Stomach (tissue), 9 donors: ENCODE measurements around the gene SCGN. TPM values are rescaled to one million over a fixed set of nuclear protein-coding genes. Genes with fewer than 3 reads are reported as not detected.

Experiments used
- DNase-seq, 2 donors: peaks; one replicate each; pipeline versions ENCODE4 v3.0.0 to v3.0.0-alpha.2; 2013 to 2019
- H3K27ac ChIP-seq, 5 donors: fragments of 200-600 bp in 4 of 5; sonication (generic) in 4 of 5; one replicate each; pipeline ENCODE4 v1.5.1; 2013 to 2019; ENCODE audit warnings: mild to moderate bottlenecking in 1 of 5, moderate library complexity in 1 of 5
- H3K27me3 ChIP-seq, 3 donors: fragments of 200-600 bp; sonication (generic); one replicate each; pipeline ENCODE4 v1.5.1; 2017 to 2019; ENCODE audit warnings: mixed run types in 1 of 3
- H3K36me3 ChIP-seq, 4 donors: fragments of 200-600 bp; sonication (generic); 1 replicate in 3 of 4; 2 replicates in 1 of 4; pipeline ENCODE4 v1.5.1; 2016 to 2019
- H3K4me1 ChIP-seq, 4 donors: fragments of 200-600 bp; sonication (generic); one replicate each; pipeline ENCODE4 v1.5.1; 2016 to 2019
- H3K4me3 ChIP-seq, 4 donors: fragments of 200-600 bp; sonication (generic) in 3 of 4; one replicate each; pipeline ENCODE4 v1.5.1; 2016 to 2019; ENCODE audit warnings: mild to moderate bottlenecking in 1 of 4
- H3K9me3 ChIP-seq, 4 donors: fragments of 200-600 bp; sonication (generic); one replicate each; pipeline ENCODE4 v1.5.1; 2016 to 2019
- CTCF ChIP-seq, 7 experiments: fragments of 450-650 bp in 4 of 7; fragments of 200-600 bp in 3 of 7; sonication (generic) in 3 of 7; IDR thresholded peaks; one replicate each; pipeline ENCODE4 v1.5.1; 2016 to 2019; ENCODE audit warnings: antibody characterized with exemption in 7 of 7, control low read depth in 2 of 7, mild to moderate bottlenecking in 1 of 7
- EP300 ChIP-seq: sonication (generic); formaldehyde crosslinking; IDR thresholded peaks from one replicate; pipeline ENCODE4 v1.6.1; 2017; ENCODE audit warnings: antibody characterized with exemption
- POLR2A ChIP-seq, 4 donors: fragments of 450-650 bp; IDR thresholded peaks; one replicate each; pipeline ENCODE4 v1.6.1; 2016; ENCODE audit warnings: antibody characterized with exemption in 4 of 4, control low read depth in 2 of 4, mild to moderate bottlenecking in 1 of 4, moderate library complexity in 1 of 4
- POLR2AphosphoS5 ChIP-seq, 3 donors: sonication (generic); formaldehyde crosslinking; IDR thresholded peaks; one replicate each; pipeline ENCODE4 v1.6.1; 2016; ENCODE audit warnings: antibody characterized with exemption in 3 of 3
- WGBS, 5 donors: extraction: QIAGEN DNeasy Blood & Tissue Kit in 3 of 5; methylation state at CpG; one replicate each; pipeline versions ENCODE4 v1.1.5 to v1.1.7; 2013 to 2018; 5-methylcytosine and 5-hydroxymethylcytosine counted together
- intact Hi-C: fragments of 100-400 bp; cut with DNase I; formaldehyde crosslinking; loops from one replicate; pipeline ENCODE4 v1.15.1; 2023; ENCODE audit warnings: low total_unique reads
- polyA plus RNA-seq, 3 donors: library from polyadenylated mRNA; stranded (reverse); fragments of 200-250 nt; gene quantifications; one replicate each; pipeline ENCODE4 v1.2.3, GENCODE V29; 2013
- total RNA-seq, 5 donors: library from RNA; depleted of rRNA; stranded (reverse); fragments of >200 nt; gene quantifications; one replicate each; pipeline versions ENCODE4 v1.1.0 to v1.2.3, GENCODE V29; 2014 to 2016
- donor health status: healthy with polysubstance abuse.
- donor health status: Bipolar disorder and iron deficiency.
- donor health status: healthy.

SCGN gene
- total and polyA plus RNA-seq, 8 donors, result 0.89 to 11.9 (median 3.0) TPM; not detected in 1

- no peaks in the 10 kb centered on the region for H3K36me3 ChIP-seq
- intact Hi-C loops, result no loop called here
- no peaks in the 10 kb centered on the region for H3K9me3 ChIP-seq
- no peak overlapping the region for H3K4me3 ChIP-seq
- no peaks in the 10 kb centered on the region for H3K27me3 ChIP-seq
- DNase-seq, result peak in 1 of 2 donors; percentile 28
- 41 to 57% (median 48%) methylated on average over 7 of the region's 7 CpGs for WGBS, 5 donors
- no peak for TF ChIP-seq CTCF (IDR thresholded peaks at IDR 0.05)
- TF ChIP-seq POLR2AphosphoS5 (IDR thresholded peaks at IDR 0.05), result no peak
- no peak for TF ChIP-seq POLR2A (IDR thresholded peaks at IDR 0.05)
- TF ChIP-seq EP300, result no peak
- peaks cover 0 to 33% (median 6%) of the 10 kb centered on the region in 4 donors for H3K4me1 ChIP-seq
- H3K27ac ChIP-seq, result peak overlapping the region; percentile 1 to 49 (median 23)
These were observed 18.9 kb downstream of the SCGN start for GRCh38 chr6:25670793-25671513.

DNA sequence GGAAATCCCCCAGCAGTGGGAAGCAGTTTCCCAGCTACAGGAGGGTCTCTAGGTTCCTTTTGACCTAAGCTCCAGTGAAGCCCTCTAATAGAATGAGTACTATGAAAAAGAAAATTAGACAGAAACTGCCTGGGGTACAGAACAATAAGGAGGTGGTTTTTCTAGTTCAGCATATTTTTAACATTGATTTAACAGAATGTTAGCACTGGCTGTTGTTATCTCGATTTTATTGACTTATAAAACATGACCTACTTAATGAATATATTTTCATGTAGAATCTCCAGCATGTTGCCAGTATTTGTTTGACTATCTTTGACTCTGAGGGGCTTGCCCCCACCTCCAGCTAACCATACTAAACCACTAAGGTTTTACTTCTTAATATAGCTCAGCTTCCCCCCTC, 19.6 kb downstream of the SCGN start:
- intact Hi-C loops, result no loop called here

GRCh38 chr6:25675167-25675566, 23.2 kb downstream of the SCGN start:
- Histone ChIP-seq H3K36me3 (no peaks in the 10 kb centered on the region), H3K27ac (no peak overlapping the region), H3K27me3 (no peaks in the 10 kb centered on the region), H3K9me3 (no peaks in the 10 kb centered on the region), H3K4me3 (no peak overlapping the region), H3K4me1 (peaks cover 0 to 32% (median 6%) of the 10 kb centered on the region in 4 donors)
- TF ChIP-seq POLR2A (IDR thresholded peaks at IDR 0.05) (no peak), POLR2AphosphoS5 (IDR thresholded peaks at IDR 0.05) (peak in 2 of 3 donors; percentile 7 to 16)
- 23 to 42% (median 33%) methylated on average over 5 of the region's 5 CpGs for WGBS, 5 donors
- intact Hi-C loops, result no loop called here
- DNase-seq, result peak; percentile 41 to 56

More for the DNA sequence above, 19.6 kb downstream of the SCGN start:
- TF ChIP-seq CTCF (IDR thresholded peaks at IDR 0.05), result no peak
- no peak for TF ChIP-seq EP300
- TF ChIP-seq POLR2AphosphoS5 (IDR thresholded peaks at IDR 0.05), result no peak
- no peak for TF ChIP-seq POLR2A (IDR thresholded peaks at IDR 0.05)
- no peak overlapping the region for H3K4me3 ChIP-seq
- peak in 1 of 2 donors; percentile 28 for DNase-seq
- no peaks in the 10 kb centered on the region for H3K36me3 ChIP-seq
- peak overlapping the region in 4 of 5 donors; percentile 1 to 37 (median 20) for H3K27ac ChIP-seq
- H3K9me3 ChIP-seq, result no peaks in the 10 kb centered on the region
- H3K27me3 ChIP-seq, result no peaks in the 10 kb centered on the region
- WGBS, 5 donors, result 24 to 58% (median 35%) methylated on average over 1 of the region's 1 CpG
- peaks cover 0 to 33% (median 6%) of the 10 kb centered on the region in 4 donors for H3K4me1 ChIP-seq

GRCh38 chr6:25676775-25677174, 24.8 kb downstream of the SCGN start:
- TF ChIP-seq CTCF (IDR thresholded peaks at IDR 0.05), result no peak
- no peak for TF ChIP-seq POLR2A (IDR thresholded peaks at IDR 0.05)
- no peak for TF ChIP-seq EP300
- no peak for TF ChIP-seq POLR2AphosphoS5 (IDR thresholded peaks at IDR 0.05)
- H3K4me1 ChIP-seq, result peaks cover 0 to 17% (median 0%) of the 10 kb centered on the region in 4 donors
- no peaks in the 10 kb centered on the region for H3K27me3 ChIP-seq
- no peak overlapping the region for H3K27ac ChIP-seq
- intact Hi-C loops, result no loop called here
- WGBS, 5 donors, result 66 to 85% (median 78%) methylated on average over 5 of the region's 5 CpGs
- H3K4me3 ChIP-seq, result no peak overlapping the region
- no peak for DNase-seq
- H3K36me3 ChIP-seq, result no peaks in the 10 kb centered on the region
- no peaks in the 10 kb centered on the region for H3K9me3 ChIP-seq

- Histone ChIP-seq H3K36me3 (no peaks in the 10 kb centered on the region), H3K4me3 (no peak overlapping the region), H3K27me3 (no peaks in the 10 kb centered on the region), H3K27ac (no peak overlapping the region), H3K9me3 (no peaks in the 10 kb centered on the region), H3K4me1 (no peaks in the 10 kb centered on the region)
- intact Hi-C loops, result no loop called here
- no peak for DNase-seq
- TF ChIP-seq POLR2A (IDR thresholded peaks at IDR 0.05) (no peak), CTCF (IDR thresholded peaks at IDR 0.05) (no peak), POLR2AphosphoS5 (IDR thresholded peaks at IDR 0.05) (no peak), EP300 (no peak)
- 74 to 88% (median 81%) methylated on average over 3 of the region's 3 CpGs for WGBS, 5 donors
These were observed 29.8 kb downstream of the SCGN start for GRCh38 chr6:25681848-25682247.
